ENCODE measurements around the gene HGF.
"Not testable (repeated sequence)": the region's sequence is repeated elsewhere in the genome, so short reads cannot be mapped to it uniquely, and the experiment has no call there.

The HGF gene

GRCh38 chr7:81769891-81770727 is at the start of gene HGF:
TSS of gene HGF (minus strand) at chr7:81770047. CDS start at chr7:81769971, 76 bp downstream.
- no peak within 1 kb of the TSS for H3K4me3 ChIP-seq
- no peaks in the 10 kb centered on the region for H3K9me3 ChIP-seq (ENCODE audit: low read depth, low read length)
- no peaks in the 10 kb centered on the region for H3K36me3 ChIP-seq (ENCODE audit: insufficient read depth, low read length)
- no peak for DNase-seq (ENCODE audit: low read depth, low spot score)
- no peak within 1 kb of the TSS for H3K9ac ChIP-seq (ENCODE audit: insufficient read length)
- no peak within 1 kb of the TSS for H3K27ac ChIP-seq
- no peak for TF ChIP-seq EZH2 (IDR thresholded peaks at IDR 0.05)
- TF ChIP-seq FOXP2 (optimal IDR thresholded peaks at IDR 0.05; ENCODE audit: control extremely low read depth, extremely low read length, insufficient read depth) = no peak
- no peak for TF ChIP-seq POLR2AphosphoS5 (IDR thresholded peaks at IDR 0.05; ENCODE audit: borderline replicate concordance, low read depth, low read length)

DNA sequence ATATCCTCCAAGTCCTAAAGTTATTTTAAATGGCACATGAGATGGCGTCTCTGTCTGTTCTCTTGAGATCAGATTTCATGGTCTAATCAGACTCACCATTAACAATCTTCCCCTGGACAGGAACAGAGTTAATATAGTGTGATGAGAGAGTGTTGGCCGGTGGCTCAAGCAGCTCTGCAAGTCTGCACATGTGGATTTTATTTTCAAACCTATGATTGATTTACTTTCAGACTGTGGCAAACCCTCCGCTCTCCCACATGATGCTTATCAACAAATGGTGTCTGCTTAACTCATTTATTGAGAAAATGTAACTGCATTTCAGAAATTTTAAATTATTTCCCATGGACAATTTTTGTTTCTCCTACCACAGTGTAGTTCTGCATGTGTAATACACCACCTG is 46.5 kb upstream of the HGF start:
- Histone ChIP-seq H3K9ac (ENCODE audit: insufficient read length) (no peak overlapping the region), H3K36me3 (ENCODE audit: insufficient read depth, low read length) (no peaks in the 10 kb centered on the region), H3K9me3 (ENCODE audit: low read depth, low read length) (no peaks in the 10 kb centered on the region), H3K4me3 (no peak overlapping the region), H3K27ac (no peak overlapping the region)
- TF ChIP-seq EZH2 (IDR thresholded peaks at IDR 0.05) (no peak), FOXP2 (optimal IDR thresholded peaks at IDR 0.05; ENCODE audit: control extremely low read depth, extremely low read length, insufficient read depth) (no peak), POLR2AphosphoS5 (IDR thresholded peaks at IDR 0.05; ENCODE audit: borderline replicate concordance, low read depth, low read length) (no peak)
- no peak for DNase-seq (ENCODE audit: low read depth, low spot score)

GRCh38 chr7:81812866-81813476 is 43.1 kb upstream of the HGF start:
- H3K4me3 ChIP-seq; H3K9ac ChIP-seq (ENCODE audit: insufficient read length); DNase-seq (ENCODE audit: low read depth, low spot score); H3K9me3 ChIP-seq (ENCODE audit: low read depth, low read length); H3K36me3 ChIP-seq (ENCODE audit: insufficient read depth, low read length); H3K27ac ChIP-seq: not testable (repeated sequence)

DNA sequence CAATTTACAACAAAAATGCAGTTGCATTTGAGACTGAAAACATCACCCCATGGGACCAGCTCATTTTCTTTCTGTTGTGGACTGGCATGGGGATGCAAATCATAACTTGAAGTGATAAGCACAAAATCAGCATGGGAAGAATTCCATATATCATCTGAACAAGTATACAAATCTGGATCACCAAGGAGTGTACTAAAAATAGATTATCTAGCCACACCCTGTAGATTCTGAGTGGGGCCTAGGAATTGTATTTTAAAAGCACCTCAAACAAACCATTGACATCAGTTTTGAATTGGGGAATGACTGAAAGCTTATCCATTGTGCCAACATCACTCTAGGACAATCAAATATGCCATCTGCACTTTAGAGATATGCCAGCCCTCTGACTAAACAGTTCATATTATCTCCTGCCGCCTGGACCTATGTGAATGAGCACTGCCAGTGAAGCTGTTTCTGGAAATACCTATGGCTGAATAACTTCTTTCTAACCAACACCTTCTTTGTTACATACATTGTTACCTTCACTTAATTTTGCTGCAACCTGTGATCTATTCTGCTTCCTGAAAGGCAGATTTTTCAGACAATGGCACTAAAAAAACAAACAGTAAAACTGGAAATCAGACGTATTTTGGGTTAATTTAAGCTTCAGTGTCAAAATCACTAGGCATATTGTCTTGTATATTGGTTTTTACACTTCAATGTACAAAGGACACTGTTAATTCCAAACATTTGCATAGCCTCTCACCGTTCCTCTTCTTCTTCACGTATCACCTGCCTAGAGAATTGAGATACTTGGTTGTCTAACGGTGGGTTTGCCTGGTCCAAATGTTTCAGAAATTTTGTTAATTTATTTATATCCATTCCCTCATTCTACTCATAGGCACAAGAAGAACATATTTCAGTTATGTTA is 42.4 kb upstream of the HGF start:
- Histone ChIP-seq H3K27ac (no peak overlapping the region), H3K9me3 (ENCODE audit: low read depth, low read length) (no peaks in the 10 kb centered on the region), H3K4me3 (no peak overlapping the region), H3K9ac (ENCODE audit: insufficient read length) (no peak overlapping the region), H3K36me3 (ENCODE audit: insufficient read depth, low read length) (no peaks in the 10 kb centered on the region)
- TF ChIP-seq EZH2 (IDR thresholded peaks at IDR 0.05) = no peak
- no peak for TF ChIP-seq FOXP2 (optimal IDR thresholded peaks at IDR 0.05; ENCODE audit: control extremely low read depth, extremely low read length, insufficient read depth)
- no peak for TF ChIP-seq POLR2AphosphoS5 (IDR thresholded peaks at IDR 0.05; ENCODE audit: borderline replicate concordance, low read depth, low read length)
- no peak for DNase-seq (ENCODE audit: low read depth, low spot score)

- TF ChIP-seq EZH2 (IDR thresholded peaks at IDR 0.05) (no peak), POLR2AphosphoS5 (IDR thresholded peaks at IDR 0.05; ENCODE audit: borderline replicate concordance, low read depth, low read length) (no peak), FOXP2 (optimal IDR thresholded peaks at IDR 0.05; ENCODE audit: control extremely low read depth, extremely low read length, insufficient read depth) (no peak)
- no peak for DNase-seq (ENCODE audit: low read depth, low spot score)
- no peak overlapping the region for H3K27ac ChIP-seq
- no peaks in the 10 kb centered on the region for H3K9me3 ChIP-seq (ENCODE audit: low read depth, low read length)
- no peaks in the 10 kb centered on the region for H3K36me3 ChIP-seq (ENCODE audit: insufficient read depth, low read length)
- H3K4me3 ChIP-seq = no peak overlapping the region
- H3K9ac ChIP-seq (ENCODE audit: insufficient read length) = no peak overlapping the region
Measured at GRCh38 chr7:81810476-81811155, 40.8 kb upstream of the HGF start.

GRCh38 chr7:81808310-81808709 is 38.5 kb upstream of the HGF start:
- H3K4me3 ChIP-seq; H3K9ac ChIP-seq (ENCODE audit: insufficient read length); H3K9me3 ChIP-seq (ENCODE audit: low read depth, low read length); DNase-seq (ENCODE audit: low read depth, low spot score); H3K36me3 ChIP-seq (ENCODE audit: insufficient read depth, low read length); H3K27ac ChIP-seq: not testable (repeated sequence)

- no peak for DNase-seq (ENCODE audit: low read depth, low spot score)
- no peak overlapping the region for H3K9ac ChIP-seq (ENCODE audit: insufficient read length)
- no peaks in the 10 kb centered on the region for H3K36me3 ChIP-seq (ENCODE audit: insufficient read depth, low read length)
- no peak overlapping the region for H3K27ac ChIP-seq
- H3K4me3 ChIP-seq = no peak overlapping the region
- H3K9me3 ChIP-seq (ENCODE audit: low read depth, low read length) = no peaks in the 10 kb centered on the region
- TF ChIP-seq POLR2AphosphoS5 (IDR thresholded peaks at IDR 0.05; ENCODE audit: borderline replicate concordance, low read depth, low read length) (no peak), FOXP2 (optimal IDR thresholded peaks at IDR 0.05; ENCODE audit: control extremely low read depth, extremely low read length, insufficient read depth) (no peak), EZH2 (IDR thresholded peaks at IDR 0.05) (no peak)
Measured at GRCh38 chr7:81803267-81803666, 33.4 kb upstream of the HGF start.

GRCh38 chr7:81802251-81802650 is 32.4 kb upstream of the HGF start:
- no peak overlapping the region for H3K27ac ChIP-seq
- no peak for DNase-seq (ENCODE audit: low read depth, low spot score)
- no peaks in the 10 kb centered on the region for H3K9me3 ChIP-seq (ENCODE audit: low read depth, low read length)
- no peak overlapping the region for H3K9ac ChIP-seq (ENCODE audit: insufficient read length)
- H3K36me3 ChIP-seq (ENCODE audit: insufficient read depth, low read length) = no peaks in the 10 kb centered on the region
- no peak overlapping the region for H3K4me3 ChIP-seq
- TF ChIP-seq FOXP2 (optimal IDR thresholded peaks at IDR 0.05; ENCODE audit: control extremely low read depth, extremely low read length, insufficient read depth) (no peak), EZH2 (IDR thresholded peaks at IDR 0.05) (no peak), POLR2AphosphoS5 (IDR thresholded peaks at IDR 0.05; ENCODE audit: borderline replicate concordance, low read depth, low read length) (no peak)

Measured in SK-N-MC (cell line).